Loucy (cell line): ENCODE results near the gene XRCC4.

ENCODE experiments used
- H2AFZ ChIP-seq: fragments of 200-600 bp; sonication (generic); 2 replicates; pipeline ENCODE4 v1.6.0; 2016; ENCODE audit warnings: antibody characterized with exemption, mild to moderate bottlenecking, low read length, moderate library complexity
- H3F3A ChIP-seq: fragments of 200-600 bp; 2 replicates; pipeline ENCODE4 v1.6.0; 2016; ENCODE audit warnings: antibody characterized with exemption, low read depth, mild to moderate bottlenecking
- H3K27me3 ChIP-seq: fragments of 200-600 bp; sonication (generic); 2 replicates; pipeline ENCODE4 v1.6.1; 2014; ENCODE audit warnings: low read length, mild to moderate bottlenecking; ENCODE audit not compliant: insufficient read depth, poor library complexity, severe bottlenecking
- H3K36me3 ChIP-seq: fragments of 200-600 bp; sonication (generic); 2 replicates; pipeline ENCODE4 v1.6.1; 2016; ENCODE audit warnings: low read length; ENCODE audit not compliant: insufficient read depth
- H3K4me1 ChIP-seq: fragments of 200-600 bp; sonication (generic); 2 replicates; pipeline ENCODE4 v1.5.1; 2014; ENCODE audit warnings: low read length, mild to moderate bottlenecking; ENCODE audit not compliant: insufficient read depth, poor library complexity, severe bottlenecking
- H3K4me2 ChIP-seq: fragments of 200-600 bp; sonication (generic); 2 replicates; pipeline ENCODE4 v1.6.0; 2014; ENCODE audit warnings: antibody characterized with exemption, low read length, low read depth, mild to moderate bottlenecking; ENCODE audit not compliant: poor library complexity, severe bottlenecking
- H3K4me3 ChIP-seq: fragments of 200-600 bp; sonication (generic); 2 replicates; pipeline ENCODE4 v1.5.1; 2014; ENCODE audit warnings: low read length, mild to moderate bottlenecking, mixed read lengths; ENCODE audit not compliant: poor library complexity, severe bottlenecking
- H3K79me2 ChIP-seq: fragments of 200-600 bp; sonication (generic); 2 replicates; pipeline ENCODE4 v1.6.1; 2014; ENCODE audit warnings: low read length; ENCODE audit not compliant: insufficient read depth
- H3K9ac ChIP-seq: fragments of 200-600 bp; sonication (generic); 2 replicates; pipeline ENCODE4 v1.6.0; 2014; ENCODE audit warnings: mild to moderate bottlenecking, low read depth, low read length, moderate library complexity; ENCODE audit not compliant: poor library complexity, severe bottlenecking
- H3K9me2 ChIP-seq: fragments of 200-600 bp; sonication (generic); replicated peaks from 2 replicates; pipeline ENCODE4 v1.6.1; 2016; ENCODE audit warnings: low read depth, low read length, mixed read lengths
- H3K9me3 ChIP-seq: fragments of 200-600 bp; sonication (generic); 2 replicates; pipeline ENCODE4 v1.6.1; 2014; ENCODE audit warnings: mild to moderate bottlenecking, antibody characterized with exemption, low read length, low read depth; ENCODE audit not compliant: insufficient read depth
- H4K20me1 ChIP-seq: fragments of 200-600 bp; sonication (generic); 2 replicates; pipeline ENCODE4 v1.6.0; 2014; ENCODE audit warnings: antibody characterized with exemption, low read length, mild to moderate bottlenecking; ENCODE audit not compliant: insufficient read depth, poor library complexity, severe bottlenecking
- EZH2phosphoT487 ChIP-seq: fragments of 200-600 bp; IDR thresholded peaks from 2 replicates; pipeline ENCODE4 v1.6.1; 2018; ENCODE audit warnings: antibody characterized with exemption, mild to moderate bottlenecking, moderate library complexity, borderline replicate concordance
- TF ChIP-seq, protein P1 (sequence below): fragments of 200-600 bp; sonication (generic); conservative IDR thresholded peaks from 2 replicates; pipeline ENCODE4 v1.5.1; 2014; ENCODE audit warnings: mild to moderate bottlenecking, antibody characterized with exemption, low read length

The XRCC4 gene

GRCh38 chr5:83357621-83358231 is 280.4 kb downstream of the XRCC4 start:
- no peaks in the 10 kb centered on the region for H3F3A ChIP-seq
- H3K9me3 ChIP-seq: no peaks in the 10 kb centered on the region
- H3K79me2 ChIP-seq: no peaks in the 10 kb centered on the region
- H3K4me1 ChIP-seq: no peaks in the 10 kb centered on the region
- no peaks in the 10 kb centered on the region for H3K9me2 ChIP-seq
- H2AFZ ChIP-seq: no peak overlapping the region
- H3K36me3 ChIP-seq: no peaks in the 10 kb centered on the region
- no peak for TF ChIP-seq EZH2phosphoT487
- TF ChIP-seq, protein P1, sequence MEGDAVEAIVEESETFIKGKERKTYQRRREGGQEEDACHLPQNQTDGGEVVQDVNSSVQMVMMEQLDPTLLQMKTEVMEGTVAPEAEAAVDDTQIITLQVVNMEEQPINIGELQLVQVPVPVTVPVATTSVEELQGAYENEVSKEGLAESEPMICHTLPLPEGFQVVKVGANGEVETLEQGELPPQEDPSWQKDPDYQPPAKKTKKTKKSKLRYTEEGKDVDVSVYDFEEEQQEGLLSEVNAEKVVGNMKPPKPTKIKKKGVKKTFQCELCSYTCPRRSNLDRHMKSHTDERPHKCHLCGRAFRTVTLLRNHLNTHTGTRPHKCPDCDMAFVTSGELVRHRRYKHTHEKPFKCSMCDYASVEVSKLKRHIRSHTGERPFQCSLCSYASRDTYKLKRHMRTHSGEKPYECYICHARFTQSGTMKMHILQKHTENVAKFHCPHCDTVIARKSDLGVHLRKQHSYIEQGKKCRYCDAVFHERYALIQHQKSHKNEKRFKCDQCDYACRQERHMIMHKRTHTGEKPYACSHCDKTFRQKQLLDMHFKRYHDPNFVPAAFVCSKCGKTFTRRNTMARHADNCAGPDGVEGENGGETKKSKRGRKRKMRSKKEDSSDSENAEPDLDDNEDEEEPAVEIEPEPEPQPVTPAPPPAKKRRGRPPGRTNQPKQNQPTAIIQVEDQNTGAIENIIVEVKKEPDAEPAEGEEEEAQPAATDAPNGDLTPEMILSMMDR: no peak
- no peak overlapping the region for H3K4me3 ChIP-seq
- H3K4me2 ChIP-seq: no peak overlapping the region
- no peaks in the 10 kb centered on the region for H3K27me3 ChIP-seq
- no peak overlapping the region for H3K9ac ChIP-seq
- H4K20me1 ChIP-seq: no peaks in the 10 kb centered on the region

- Histone ChIP-seq H3K4me2 (no peak overlapping the region), H3K4me1 (no peaks in the 10 kb centered on the region), H3K4me3 (no peak overlapping the region), H3F3A (no peaks in the 10 kb centered on the region), H3K79me2 (no peaks in the 10 kb centered on the region), H3K27me3 (no peaks in the 10 kb centered on the region), H4K20me1 (no peaks in the 10 kb centered on the region), H2AFZ (no peak overlapping the region), H3K9me3 (no peaks in the 10 kb centered on the region), H3K36me3 (no peaks in the 10 kb centered on the region), H3K9ac (no peak overlapping the region), H3K9me2 (no peaks in the 10 kb centered on the region)
- TF ChIP-seq, protein P1: no peak
- no peak for TF ChIP-seq EZH2phosphoT487
Measured at GRCh38 chr5:83360573-83360972, 283.2 kb downstream of the XRCC4 start.

DNA sequence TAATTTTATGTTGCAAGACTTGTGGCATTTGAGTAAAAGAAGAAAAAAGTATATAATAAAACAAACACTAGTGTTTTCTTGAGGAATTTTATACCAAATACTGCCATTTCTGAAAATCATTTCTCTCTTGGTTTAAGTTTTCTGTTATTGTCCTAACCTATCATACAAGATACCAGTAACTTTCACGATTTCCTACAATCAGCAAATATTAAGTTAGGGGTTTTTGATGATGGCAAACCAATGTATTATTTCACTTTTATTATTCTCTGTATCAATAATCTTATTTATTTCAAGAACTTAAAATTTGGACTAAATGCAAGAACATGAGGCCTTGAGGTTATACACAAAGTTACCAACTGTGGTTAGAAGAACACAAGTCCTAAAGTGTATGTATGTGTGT is 285.2 kb downstream of the XRCC4 start:
- H3K36me3 ChIP-seq: no peaks in the 10 kb centered on the region
- no peak overlapping the region for H2AFZ ChIP-seq
- H3K4me2 ChIP-seq: no peak overlapping the region
- no peaks in the 10 kb centered on the region for H3K79me2 ChIP-seq
- no peaks in the 10 kb centered on the region for H4K20me1 ChIP-seq
- no peak overlapping the region for H3K4me3 ChIP-seq
- no peaks in the 10 kb centered on the region for H3K4me1 ChIP-seq
- no peaks in the 10 kb centered on the region for H3F3A ChIP-seq
- no peaks in the 10 kb centered on the region for H3K9me2 ChIP-seq
- H3K9me3 ChIP-seq: no peaks in the 10 kb centered on the region
- TF ChIP-seq, protein P1: no peak
- no peak for TF ChIP-seq EZH2phosphoT487
- H3K9ac ChIP-seq: no peak overlapping the region
- no peaks in the 10 kb centered on the region for H3K27me3 ChIP-seq
